Breast epithelium (tissue), 3 donors: ENCODE results near the gene COL28A1.

Source experiments
- POLR2A ChIP-seq: fragments of 450-650 bp; IDR thresholded peaks from one replicate; pipeline ENCODE4 v1.6.1; 2016; ENCODE audit warnings: antibody characterized with exemption, mild to moderate bottlenecking, moderate library complexity
- POLR2AphosphoS5 ChIP-seq, 3 donors: sonication (generic); formaldehyde crosslinking; IDR thresholded peaks; one replicate each; pipeline ENCODE4 v1.6.1; 2017; ENCODE audit warnings: antibody characterized with exemption in 3 of 3
- TF ChIP-seq, protein P1 (sequence below), 3 donors: fragments of 450-650 bp; IDR thresholded peaks; one replicate each; pipeline ENCODE4 v1.5.1; 2016 to 2017; ENCODE audit warnings: antibody characterized with exemption in 3 of 3, mild to moderate bottlenecking in 3 of 3, moderate library complexity in 3 of 3

GRCh38 chr7:7324698-7325097 lies 211.0 kb downstream of the COL28A1 start:
- TF ChIP-seq, protein P1, sequence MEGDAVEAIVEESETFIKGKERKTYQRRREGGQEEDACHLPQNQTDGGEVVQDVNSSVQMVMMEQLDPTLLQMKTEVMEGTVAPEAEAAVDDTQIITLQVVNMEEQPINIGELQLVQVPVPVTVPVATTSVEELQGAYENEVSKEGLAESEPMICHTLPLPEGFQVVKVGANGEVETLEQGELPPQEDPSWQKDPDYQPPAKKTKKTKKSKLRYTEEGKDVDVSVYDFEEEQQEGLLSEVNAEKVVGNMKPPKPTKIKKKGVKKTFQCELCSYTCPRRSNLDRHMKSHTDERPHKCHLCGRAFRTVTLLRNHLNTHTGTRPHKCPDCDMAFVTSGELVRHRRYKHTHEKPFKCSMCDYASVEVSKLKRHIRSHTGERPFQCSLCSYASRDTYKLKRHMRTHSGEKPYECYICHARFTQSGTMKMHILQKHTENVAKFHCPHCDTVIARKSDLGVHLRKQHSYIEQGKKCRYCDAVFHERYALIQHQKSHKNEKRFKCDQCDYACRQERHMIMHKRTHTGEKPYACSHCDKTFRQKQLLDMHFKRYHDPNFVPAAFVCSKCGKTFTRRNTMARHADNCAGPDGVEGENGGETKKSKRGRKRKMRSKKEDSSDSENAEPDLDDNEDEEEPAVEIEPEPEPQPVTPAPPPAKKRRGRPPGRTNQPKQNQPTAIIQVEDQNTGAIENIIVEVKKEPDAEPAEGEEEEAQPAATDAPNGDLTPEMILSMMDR (IDR thresholded peaks at IDR 0.05) = no peak
- TF ChIP-seq POLR2AphosphoS5 (IDR thresholded peaks at IDR 0.05) (no peak), POLR2A (no peak)
